NOMO-1 treated with dmso at 0.1 percent for 144 hours (cell line): Measurements from ENCODE around the gene LCN1.

Experiments used
- DNase-seq: peaks from one replicate; lab custom pipeline; 2025; ENCODE audit not compliant: unreplicated experiment; lab: John Stamatoyannopoulos, UW

LCN1 gene

DNA sequence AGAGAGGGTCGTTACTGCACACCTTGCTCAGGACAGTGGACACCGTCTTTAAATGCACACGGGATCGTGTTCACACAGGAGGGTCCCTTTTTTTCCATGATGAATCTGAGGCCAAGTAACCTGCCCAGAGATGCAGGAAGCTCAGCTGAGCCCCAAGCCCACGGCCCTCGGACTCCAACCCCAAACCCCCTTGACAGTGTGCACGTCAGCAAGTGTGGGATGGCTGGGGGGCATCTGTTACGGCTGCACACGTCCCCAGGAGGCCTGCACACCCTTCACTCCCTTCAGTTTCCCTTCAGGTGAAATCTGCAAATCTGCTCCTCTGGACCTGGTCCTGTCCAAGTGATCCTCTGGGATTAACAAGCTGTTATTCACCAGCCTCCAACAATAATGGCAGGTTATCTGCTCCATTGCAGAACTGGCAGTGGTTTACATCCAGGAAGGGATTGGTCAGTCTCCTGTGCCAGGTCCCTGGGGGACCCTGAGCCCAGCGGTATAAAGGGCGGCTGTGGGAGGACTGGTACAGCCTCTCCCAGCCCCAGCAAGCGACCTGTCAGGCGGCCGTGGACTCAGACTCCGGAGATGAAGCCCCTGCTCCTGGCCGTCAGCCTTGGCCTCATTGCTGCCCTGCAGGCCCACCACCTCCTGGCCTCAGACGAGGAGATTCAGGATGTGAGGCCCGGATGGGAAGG, at the start of gene LCN1:
Gene LCN1 (plus strand): TSS at position 525 of the 692 bp plus-strand sequence. CDS start 58 bp downstream, at position 583.
- no peak for DNase-seq

DNA sequence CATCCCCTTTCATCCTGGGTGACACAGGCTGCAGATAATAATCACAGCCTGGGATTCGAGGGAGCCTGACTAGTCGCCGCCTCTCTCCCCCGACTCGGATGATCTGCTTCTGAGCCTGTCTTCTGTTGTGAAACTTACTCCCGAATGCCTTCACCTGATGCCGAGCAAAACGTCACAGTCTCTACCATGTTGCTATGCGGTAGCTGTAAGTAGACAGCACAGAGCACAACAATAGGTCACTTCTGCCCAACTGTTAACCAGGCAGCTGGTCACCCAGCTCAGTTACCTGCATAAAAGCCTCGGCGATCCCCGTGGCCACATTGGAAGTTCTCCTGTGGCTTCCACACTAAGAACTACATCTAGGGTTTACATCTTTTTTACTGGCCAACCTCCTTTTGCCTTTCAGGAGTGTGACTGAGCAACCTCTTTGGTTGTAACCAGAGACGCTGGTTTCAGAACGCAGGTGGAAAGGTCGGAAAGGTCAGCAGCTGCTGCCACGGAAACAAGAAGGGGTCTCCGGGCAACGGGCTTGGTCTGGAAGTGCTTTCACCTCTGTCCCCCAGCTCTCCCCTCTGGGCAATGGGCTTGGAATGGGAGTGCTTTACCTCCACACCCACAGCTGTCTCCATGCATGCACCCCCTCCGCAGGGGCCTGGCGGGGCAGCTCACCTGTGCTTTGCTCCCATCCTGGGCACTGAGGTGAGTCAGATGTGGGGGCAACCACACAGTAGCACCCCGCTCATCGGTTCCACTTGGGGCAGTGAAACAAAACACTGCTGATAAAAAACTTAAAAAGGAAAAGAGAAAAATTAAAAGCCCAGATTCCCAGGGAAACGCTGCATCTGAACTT, 49.2 kb upstream of the LCN1 start:
- no peak for DNase-seq

DNA sequence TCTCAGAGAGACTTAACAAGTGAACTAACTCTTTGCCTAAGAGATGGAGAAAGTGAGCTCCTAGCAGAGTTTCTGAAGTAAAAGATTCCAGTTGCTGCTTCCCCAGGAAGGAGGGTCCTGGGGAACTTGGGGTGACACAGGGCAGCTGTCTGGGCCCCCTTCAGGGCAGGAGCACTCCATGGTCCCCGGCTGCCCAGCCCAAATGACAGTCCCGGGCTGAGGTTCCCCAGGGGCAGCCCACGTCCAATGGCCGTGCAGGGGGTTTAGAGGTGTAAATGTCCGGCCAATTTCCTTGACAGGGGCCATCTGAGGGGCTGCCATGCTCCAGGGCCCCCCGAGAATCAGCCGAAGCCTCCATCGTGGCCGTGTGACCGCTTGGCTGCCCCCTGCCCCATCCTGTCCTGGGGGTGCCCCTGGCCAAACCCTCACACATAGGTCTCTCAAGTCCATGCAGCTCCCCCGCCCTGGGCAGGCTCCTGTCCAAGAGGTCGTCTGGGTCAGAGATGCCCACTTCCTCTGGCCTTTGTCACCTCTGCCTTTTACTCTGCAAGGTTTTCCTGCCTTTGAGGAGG, 47.2 kb upstream of the LCN1 start:
- DNase-seq, result no peak

DNA sequence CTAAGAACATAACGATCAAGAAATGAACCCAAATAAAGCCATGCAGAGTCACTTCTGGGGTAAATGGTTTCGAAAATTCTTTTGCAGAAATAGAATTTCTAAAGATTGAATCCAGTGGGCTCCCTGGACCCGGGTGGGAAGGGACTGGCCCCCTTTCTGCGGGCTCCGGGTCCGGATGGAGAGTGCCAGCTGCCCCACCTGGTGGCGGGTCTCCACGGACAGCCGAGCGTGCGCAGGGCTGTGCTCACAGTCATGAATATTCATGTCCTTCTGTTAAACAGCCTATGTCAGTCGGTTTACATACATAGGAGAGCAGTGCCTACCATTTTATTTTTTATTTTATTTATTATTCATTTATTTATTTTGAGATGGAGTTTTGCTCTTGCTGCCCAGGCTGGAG, 46.3 kb upstream of the LCN1 start:
- no peak for DNase-seq

DNA sequence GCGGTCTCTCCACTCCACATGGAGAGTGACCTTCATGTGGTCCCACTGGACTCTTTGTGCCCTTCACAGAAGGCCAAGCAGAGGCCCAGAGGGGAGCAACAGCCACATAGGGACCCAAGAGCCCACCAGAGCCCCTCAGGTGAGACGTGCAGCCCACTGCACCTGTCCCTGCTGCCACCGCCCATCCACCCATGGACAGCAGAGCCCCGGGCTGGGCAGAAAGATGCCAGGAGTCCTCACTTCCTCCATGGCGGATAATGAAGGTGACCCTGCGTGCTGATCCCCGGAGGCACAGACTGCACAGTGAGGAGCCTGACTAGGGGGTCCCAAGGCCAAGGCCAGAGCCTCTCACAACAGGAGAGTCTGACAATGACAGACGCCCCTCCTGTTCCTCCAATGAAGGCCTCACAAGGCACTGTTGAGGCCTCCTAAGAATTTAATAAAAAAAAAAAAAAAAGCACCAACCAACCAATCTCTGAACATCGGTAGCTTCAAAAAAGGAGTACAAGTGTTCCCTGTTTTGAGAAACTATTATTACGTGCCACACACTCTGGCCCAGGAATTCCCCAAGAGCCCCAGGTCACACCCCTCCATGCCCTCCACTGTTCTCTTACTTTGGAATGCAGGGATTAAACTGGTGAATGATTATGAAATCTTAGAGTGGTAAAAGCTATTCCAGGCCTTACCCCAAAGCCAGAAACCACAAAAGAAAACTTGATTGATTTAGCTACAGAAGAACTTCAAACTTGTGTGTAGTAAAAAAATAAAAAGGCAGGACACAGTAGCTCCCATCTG, 44.5 kb upstream of the LCN1 start:
- no peak for DNase-seq

DNA sequence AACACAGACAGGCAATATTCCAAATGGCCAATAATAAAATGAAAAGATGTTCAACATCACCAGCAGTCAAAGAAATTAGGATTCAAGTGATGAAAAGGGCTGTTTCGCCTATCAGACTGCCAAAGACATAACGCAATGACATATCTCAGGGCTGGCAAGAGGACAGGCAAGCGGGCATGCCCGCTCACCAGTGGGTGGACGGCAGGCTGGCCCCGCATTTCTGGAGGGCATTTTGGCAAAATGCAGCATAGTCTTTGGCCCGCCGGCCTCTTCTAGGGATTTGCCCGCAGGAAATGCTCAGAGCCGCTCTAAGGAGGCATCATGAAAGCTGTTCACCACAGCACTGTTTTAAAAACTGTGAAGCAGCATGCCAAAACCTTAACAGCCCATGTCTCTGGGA, 43.0 kb upstream of the LCN1 start:
- DNase-seq, result no peak

DNA sequence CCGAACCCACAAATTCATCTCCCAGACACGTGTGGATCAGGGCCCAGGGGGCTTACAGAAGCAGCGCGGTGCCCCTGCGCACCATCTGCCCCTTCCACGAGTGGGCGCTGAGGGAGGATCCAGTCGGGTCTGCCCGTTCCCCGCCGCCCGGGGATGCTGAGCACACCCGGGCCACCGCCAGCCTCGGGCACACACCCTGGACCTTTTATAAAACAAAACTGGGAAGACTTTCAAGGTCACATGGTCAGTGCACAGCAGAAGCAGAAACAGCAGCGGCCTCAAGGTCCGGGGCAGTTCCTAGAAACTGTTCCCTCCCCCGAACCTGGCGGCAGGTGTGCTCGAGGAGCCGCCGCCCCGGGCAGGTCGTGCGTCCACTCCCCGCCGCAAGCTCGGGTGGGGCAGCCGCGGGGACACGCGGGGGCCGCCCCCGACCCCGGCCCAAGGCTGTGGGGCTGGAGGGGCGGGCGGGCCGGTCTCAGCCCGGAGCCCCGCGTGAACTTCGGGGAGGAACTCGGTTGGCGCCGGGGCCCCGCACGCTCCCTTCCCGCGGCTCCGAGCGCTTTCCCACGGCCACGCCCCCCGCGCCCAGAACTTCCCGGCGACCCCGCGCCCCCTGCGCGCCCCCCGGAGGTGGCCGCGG, 42.3 kb upstream of the LCN1 start:
- DNase-seq, result peak; percentile 36

DNA sequence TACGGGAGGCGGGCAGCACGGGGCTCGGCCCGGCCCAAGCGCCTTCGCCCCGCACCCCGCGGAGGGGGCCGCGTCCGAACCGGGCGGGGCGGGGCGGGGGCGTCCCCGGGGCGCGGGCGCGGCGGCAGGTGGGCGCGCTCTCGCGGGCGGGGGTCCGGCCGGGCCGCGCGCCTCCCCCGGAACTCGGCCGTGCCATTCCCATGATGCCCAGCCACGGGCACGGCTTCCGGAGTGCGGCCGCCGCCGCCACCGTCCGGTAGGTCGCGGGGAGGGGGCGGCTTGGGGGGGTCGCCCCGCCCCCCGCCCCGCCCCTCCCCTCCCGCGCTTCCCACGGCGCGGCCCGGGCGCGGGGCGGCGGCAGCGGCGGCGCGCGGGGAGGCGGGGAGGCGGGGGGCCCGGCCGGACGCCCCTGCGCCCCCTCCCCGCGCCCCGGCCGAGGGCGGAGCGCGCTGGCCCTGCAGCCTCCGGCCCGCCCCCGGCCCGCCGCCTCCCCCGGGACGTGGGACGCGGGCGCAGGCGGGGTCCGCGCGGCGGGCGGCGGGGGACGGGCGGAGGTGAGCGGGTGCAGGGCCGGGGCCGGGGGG, 41.7 kb upstream of the LCN1 start, which contains the start of gene PPP1R26:
Gene PPP1R26 (plus strand): TSS at position 314 of the 584 bp plus-strand sequence. CDS start 4,729 bp downstream, outside the sequence.
- no peak for DNase-seq

DNA sequence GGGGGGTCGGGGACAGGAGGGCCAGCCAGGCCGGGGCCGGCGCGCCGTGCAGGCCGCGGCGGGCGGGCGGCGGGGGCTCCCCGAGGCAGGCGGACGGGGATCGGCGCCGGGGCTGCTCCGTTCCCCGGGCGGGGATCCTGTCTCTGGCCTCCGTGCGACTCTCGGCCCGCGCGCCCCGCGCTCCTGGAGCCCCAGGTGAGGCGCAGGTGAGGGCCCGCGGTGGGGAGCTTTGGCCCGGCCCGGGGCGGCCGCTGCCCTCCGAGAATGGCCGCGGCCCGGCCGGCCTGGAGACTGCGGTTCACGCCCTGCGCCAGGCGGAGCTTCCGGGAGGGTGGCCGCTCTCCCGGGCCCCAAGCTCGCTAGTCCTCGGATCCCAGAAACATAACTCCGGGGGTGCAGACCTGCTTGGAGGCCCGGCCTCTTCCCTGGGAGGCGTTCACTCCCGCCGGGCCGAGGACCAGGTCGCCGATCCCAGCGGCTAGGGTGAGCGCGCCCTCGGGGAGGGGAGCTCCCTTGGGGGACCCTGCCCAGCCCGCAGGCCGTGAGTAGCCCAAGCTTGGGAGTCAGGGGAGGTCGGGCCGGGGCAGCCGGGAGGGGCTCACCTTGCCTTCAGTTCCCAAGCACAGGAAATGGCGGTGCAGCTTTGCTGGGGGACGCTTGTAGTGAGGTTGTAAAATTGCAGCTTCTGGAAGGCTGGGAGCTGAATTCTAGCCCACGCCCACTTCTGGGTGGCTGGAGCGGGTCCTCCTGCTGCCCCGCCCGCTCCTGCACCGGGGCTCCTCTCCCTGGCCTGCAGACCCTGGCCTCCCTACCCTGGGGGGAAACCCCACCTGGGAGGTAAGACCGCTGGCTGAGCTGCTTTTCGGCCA, 40.9 kb upstream of the LCN1 start:
- DNase-seq, result no peak

DNA sequence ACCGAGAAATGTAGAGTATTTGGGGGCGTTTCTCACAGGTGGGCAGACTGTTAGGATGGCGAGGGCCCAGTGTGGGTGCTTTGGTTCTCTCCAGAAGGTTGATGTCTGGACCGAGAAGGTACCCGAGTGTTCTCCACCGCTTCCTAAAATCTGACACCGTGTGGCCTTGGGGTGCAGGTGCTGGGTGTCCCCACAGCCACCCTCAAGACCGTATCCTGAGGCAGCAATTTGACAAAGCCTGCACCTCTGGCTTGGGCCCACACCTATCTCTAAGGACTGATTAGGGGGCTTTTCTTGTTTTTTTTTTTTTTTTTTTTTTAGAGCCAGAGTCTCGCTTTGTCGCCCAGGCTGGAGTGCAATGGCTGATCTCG, 40.3 kb upstream of the LCN1 start:
- no peak for DNase-seq

DNA sequence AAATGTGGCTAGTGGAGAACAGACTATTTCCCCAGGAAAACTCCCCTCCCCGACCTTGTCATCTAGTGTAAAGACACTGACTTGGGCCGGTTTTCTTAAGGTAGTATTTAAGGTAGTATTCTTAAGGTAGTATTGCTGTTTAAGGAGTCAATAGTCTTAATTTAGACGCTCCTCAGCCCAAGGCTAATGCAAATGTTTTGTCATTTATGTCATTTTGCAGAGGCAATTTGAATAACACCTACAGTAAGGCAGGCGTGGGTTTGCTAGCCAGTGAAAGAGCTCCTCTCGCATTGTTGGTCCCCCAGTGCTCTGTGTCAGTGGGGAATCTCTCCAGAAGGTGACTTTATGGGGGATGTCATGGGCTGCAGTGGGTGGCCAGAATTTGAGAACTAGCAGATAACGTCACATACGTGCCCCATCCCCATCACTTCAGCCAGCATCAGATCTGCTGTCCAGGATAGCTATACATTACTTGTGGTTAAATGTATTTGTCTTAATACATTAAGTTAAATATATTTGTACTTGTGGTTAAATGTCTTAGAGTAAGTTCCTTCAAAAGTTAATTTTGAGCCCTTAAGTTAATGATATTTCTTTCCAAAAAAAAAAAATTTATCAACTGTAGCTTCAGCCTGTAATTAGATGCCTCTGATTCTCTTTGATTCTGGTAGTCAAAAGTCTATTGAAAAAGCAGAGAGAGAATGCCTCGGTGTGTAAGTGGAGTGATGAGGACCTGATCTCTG, 39.1 kb upstream of the LCN1 start:
- DNase-seq, result no peak

DNA sequence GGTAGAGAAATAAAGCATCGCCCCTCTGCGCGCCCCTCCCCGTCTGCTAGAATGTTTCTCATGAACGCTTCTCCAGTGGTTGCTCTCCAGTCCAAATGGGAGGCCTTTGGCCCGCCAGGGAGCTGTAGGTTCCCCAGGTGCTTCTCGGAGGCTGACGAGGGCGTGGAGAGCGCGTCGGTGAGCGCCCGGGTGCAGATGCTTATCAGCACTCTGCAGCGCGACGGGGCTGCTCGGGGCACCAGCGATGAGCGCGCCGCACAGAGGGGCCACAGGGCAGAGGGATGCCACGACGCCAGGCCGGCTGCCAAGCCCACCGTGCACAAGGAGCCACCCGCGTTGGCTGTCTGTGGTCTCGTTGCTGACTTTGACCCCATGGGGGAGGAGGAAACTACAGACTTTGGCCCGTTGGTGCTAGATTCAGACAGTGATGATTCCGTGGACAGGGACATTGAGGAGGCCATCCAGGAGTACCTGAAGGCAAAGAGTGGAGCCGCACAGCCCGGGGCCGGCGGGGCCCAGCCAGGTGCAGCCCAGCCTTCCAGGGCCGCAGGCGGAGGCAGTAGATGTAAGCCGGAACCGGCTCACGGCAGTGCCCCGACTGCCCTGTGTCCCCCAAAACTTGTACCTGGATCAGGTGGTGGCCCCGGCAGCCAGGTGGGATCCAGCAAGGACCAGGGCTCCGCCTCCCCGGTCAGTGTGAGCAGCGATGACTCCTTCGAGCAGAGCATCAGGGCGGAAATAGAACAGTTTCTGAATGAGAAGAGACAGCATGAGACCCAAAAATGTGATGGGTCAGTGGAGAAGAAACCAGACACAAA, 36.6 kb upstream of the LCN1 start:
- DNase-seq, result no peak

DNA sequence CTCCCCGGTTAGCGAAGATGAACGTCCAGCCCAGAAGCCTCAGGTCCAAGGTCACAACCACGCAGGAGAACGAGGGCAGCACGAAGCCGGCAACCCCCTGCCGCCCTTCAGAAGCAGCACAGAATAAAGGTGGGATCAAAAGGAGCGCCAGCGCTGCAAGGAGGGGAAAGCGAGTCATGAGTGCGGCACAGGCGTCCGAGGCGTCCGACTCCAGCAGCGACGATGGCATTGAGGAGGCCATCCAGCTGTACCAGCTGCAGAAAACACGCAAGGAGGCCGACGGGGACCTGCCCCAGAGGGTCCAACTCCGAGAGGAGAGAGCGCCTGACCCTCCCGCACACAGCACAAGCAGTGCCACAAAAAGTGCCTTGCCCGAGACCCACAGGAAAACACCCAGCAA, 35.9 kb upstream of the LCN1 start:
- no peak for DNase-seq

DNA sequence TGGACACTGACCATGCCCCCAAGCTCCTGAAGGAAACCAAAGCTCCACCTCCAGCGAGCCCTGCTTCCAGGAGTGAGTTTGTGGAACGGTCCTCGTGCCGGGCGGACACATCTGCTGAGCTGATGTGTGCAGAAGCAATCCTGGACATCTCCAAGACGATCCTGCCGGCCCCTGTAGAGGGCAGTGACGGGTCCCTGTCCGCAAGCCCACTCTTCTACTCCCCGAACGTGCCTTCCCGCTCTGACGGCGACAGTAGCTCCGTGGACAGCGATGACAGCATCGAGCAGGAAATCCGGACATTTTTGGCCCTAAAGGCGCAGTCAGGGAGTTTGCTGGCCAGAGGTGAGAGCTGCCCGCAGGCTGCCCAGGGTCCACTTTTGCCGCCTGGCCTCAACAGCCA, 35.4 kb upstream of the LCN1 start:
- DNase-seq, result no peak

DNA sequence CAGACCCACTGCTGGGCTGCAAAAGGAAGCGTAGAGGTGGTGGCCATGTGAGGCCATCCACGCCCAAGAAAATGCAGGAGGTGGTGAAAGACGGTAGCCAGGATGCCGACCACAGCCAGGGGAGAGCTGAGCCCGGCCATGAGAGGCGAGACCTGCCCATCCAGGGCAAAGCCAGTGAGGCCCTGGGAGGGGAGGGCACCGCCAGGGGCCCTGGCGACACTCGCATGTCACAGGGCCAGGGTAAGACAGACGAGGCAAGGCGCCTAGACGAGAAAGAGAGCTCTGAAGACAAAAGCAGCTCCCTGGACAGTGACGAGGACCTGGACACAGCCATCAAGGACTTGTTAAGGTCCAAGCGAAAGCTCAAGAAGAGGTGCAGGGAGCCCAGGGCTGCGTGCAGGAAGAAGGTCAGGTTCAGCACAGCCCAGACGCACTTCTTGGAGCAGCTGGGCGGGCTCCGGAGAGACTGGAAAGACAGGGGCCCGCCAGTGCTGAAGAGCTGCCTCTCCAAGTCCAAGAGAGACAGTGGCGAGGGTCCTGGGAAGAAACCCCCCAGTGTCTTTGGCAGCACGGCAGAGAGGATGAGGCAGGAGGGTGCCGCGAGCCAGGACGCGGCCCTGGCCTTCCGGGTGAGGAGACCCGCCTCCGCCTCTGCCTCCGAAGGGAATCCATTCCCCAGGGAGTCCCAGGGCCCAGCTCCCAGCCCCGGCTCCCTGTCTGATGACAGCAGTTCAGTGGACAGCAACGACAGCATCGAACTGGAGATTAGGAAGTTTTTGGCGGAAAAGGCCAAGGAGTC, 34.8 kb upstream of the LCN1 start:
- DNase-seq, result no peak

DNA sequence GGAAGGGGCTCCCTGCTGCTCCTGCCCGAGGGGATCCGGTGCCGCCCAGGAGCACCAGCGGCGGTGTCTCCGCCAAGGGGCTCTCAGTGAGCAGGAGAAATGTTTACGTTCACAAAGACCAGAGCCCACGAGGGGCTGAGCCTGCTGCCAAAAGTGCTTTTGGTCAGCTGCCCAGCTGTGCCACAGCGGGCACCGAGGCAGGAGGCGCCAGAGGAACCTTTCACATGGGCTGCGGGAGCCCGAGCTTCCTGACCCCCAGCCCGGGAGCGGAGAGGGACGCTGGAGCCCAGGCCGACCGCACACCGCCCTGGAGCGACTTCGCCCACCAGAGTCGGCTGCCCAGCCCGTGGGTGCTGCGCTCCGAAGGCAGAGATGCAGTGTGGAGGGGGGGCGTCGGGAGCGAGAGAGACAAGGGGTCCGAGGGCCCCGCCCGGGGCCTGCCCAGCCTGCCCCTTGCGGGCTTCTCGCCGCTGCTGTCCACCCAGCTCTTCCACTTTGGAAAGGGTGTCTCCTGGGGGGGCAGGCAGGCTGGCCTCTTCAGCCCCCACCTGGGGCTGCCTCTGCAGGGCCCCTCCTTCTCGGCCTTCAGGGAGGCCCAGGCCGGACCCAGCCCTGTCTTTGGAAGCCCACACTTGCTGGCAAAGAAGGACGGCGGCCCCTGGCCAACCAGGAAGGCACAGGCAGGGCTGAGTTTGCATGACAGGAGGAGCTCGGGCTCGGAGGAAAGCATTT, 33.8 kb upstream of the LCN1 start:
- no peak for DNase-seq

DNA sequence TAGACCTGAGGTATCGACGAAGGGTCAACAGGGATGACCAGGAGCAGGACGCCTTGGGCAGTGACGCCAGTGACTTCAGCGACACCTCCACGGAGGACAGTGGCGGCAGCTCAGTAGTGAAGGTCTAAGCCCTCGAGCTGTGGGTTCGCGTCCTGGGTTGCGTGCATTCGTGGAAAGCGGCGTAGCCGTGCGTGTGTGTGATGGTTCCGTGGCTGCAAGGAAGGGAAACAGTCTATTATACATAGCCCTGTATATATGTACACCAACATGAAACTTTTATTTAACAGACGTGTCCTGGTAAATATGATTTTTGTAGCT, 33.3 kb upstream of the LCN1 start:
- no peak for DNase-seq
